T-cell (primary cell): Measurements from ENCODE around the gene HSH2D. TPM values are rescaled to one million over a fixed set of nuclear protein-coding genes. Genes with fewer than 3 reads are reported as not detected.

Experiments
- ATAC-seq, 4 experiments: fragments of 200-7000 bp in 3 of 4; fragments of 150-1000 bp in 1 of 4; cut with Tn5 transposase; replicated peaks in 1 of 4; 1 replicate in 3 of 4; 2 replicates in 1 of 4; pipeline ENCODE4 v1.10.0; 2021; ENCODE audit warnings: moderate library complexity in 3 of 4, mild to moderate bottlenecking in 2 of 4, moderate number of reproducible peaks in 1 of 4
- CTCF ChIA-PET, 2 donors: fragments of 300-600 bp; sonication (Branson Sonifier 250); formaldehyde crosslinking; loops; one replicate each; lab custom pipeline; 2022; ENCODE audit warnings: antibody characterized with exemption in 2 of 2; lab: Charles Lee
- POLR2A ChIA-PET, 2 donors: fragments of 300-600 bp; sonication (Branson Sonifier 250); formaldehyde crosslinking; loops; one replicate each; lab custom pipeline; 2022; ENCODE audit warnings: antibody characterized with exemption in 2 of 2; lab: Charles Lee
- DNase-seq, 35 experiments: peaks; one replicate each; pipeline versions ENCODE4 v3.0.0 to v3.0.0-alpha.2; 2013 to 2023
- H3K27ac ChIP-seq: one replicate; pipeline ENCODE4 v1.5.1; 2013; ENCODE audit warnings: low read length
- H3K27me3 ChIP-seq, 2 experiments: replicated peaks in 1 of 2; 1 replicate in 1 of 2; 2 replicates in 1 of 2; pipeline versions ENCODE4 v1.6.1 to v1.7.0; 2013; ENCODE audit warnings: low read length in 1 of 2, mixed read lengths in 1 of 2; ENCODE audit not compliant: control insufficient read depth in 2 of 2, insufficient read depth in 2 of 2; ENCODE audit errors: extremely low read depth in 1 of 2
- H3K36me3 ChIP-seq, 2 donors: 1 replicate in 1 of 2; 2 replicates in 1 of 2; pipeline versions ENCODE4 v1.6.1 to v1.7.0; 2013; ENCODE audit warnings: low read length in 1 of 2; ENCODE audit not compliant: control insufficient read depth in 2 of 2, insufficient read depth in 1 of 2; ENCODE audit errors: extremely low read depth in 1 of 2
- H3K4me1 ChIP-seq, 2 experiments: 1 replicate in 1 of 2; 2 replicates in 1 of 2; pipeline versions ENCODE4 v1.6.1 to v1.7.0; 2013; ENCODE audit warnings: low read length in 2 of 2, mixed read lengths in 1 of 2; ENCODE audit not compliant: insufficient read depth in 2 of 2, control insufficient read depth in 1 of 2; ENCODE audit errors: extremely low read depth in 1 of 2
- H3K4me3 ChIP-seq, 2 donors: 1 replicate in 1 of 2; 2 replicates in 1 of 2; pipeline versions ENCODE4 v1.5.1 to v1.7.0; 2013; ENCODE audit warnings: mild to moderate bottlenecking in 2 of 2, low read length in 1 of 2, moderate library complexity in 1 of 2; ENCODE audit not compliant: control insufficient read depth in 1 of 2; ENCODE audit errors: extremely low read depth in 1 of 2
- H3K9me3 ChIP-seq: 2 replicates; pipeline ENCODE4 v1.7.0; 2013
- H3K27ac Mint-ChIP-seq, 2 donors: one replicate each; pipeline ENCODE4 v1.8.0; 2020 to 2021; ENCODE audit warnings: mild to moderate bottlenecking in 2 of 2, mixed read lengths in 2 of 2
- H3K27me3 Mint-ChIP-seq, 2 donors: one replicate each; pipeline ENCODE4 v1.8.0; 2021 to 2022; ENCODE audit warnings: mixed read lengths in 2 of 2
- H3K36me3 Mint-ChIP-seq: one replicate; pipeline ENCODE4 v1.8.0; 2021; ENCODE audit warnings: mixed read lengths
- H3K4me1 Mint-ChIP-seq, 3 donors: one replicate each; pipeline ENCODE4 v1.8.0; 2020 to 2022; ENCODE audit warnings: mixed read lengths in 3 of 3, mild to moderate bottlenecking in 1 of 3
- H3K4me3 Mint-ChIP-seq, 3 donors: one replicate each; pipeline ENCODE4 v1.8.0; 2020 to 2022; ENCODE audit warnings: mild to moderate bottlenecking in 3 of 3, mixed read lengths in 3 of 3, moderate library complexity in 3 of 3
- H3K9me3 Mint-ChIP-seq, 3 donors: one replicate each; pipeline ENCODE4 v1.8.0; 2020 to 2022; ENCODE audit warnings: mixed read lengths in 3 of 3
- WGBS: methylation state at CpG from one replicate; pipeline ENCODE4 v1.1.5; 2013; ENCODE audit warnings: missing lambda C conversion rate; ENCODE audit not compliant: insufficient coverage; 5-methylcytosine and 5-hydroxymethylcytosine counted together
- total RNA-seq, 35 experiments: library from RNA in 6 of 35; stranded (reverse) in 6 of 35; fragments of 120-200 nt in 1 of 35; gene quantifications; one replicate each; pipeline versions ENCODE4 v1.2.1 to v1.2.4 and lab custom pipeline; 2013 to 2026

HSH2D gene, protein sequence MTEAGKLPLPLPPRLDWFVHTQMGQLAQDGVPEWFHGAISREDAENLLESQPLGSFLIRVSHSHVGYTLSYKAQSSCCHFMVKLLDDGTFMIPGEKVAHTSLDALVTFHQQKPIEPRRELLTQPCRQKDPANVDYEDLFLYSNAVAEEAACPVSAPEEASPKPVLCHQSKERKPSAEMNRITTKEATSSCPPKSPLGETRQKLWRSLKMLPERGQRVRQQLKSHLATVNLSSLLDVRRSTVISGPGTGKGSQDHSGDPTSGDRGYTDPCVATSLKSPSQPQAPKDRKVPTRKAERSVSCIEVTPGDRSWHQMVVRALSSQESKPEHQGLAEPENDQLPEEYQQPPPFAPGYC
- total RNA-seq: 10 to 100 TPM; 23.5 to 37.0 (median 28.5) TPM
- 21.5 TPM for total RNA-seq (2013)
- total RNA-seq (lab: John Stamatoyannopoulos, UW): 6.6 to 249 (median 31.8) reads per million in 29 experiments

DNA sequence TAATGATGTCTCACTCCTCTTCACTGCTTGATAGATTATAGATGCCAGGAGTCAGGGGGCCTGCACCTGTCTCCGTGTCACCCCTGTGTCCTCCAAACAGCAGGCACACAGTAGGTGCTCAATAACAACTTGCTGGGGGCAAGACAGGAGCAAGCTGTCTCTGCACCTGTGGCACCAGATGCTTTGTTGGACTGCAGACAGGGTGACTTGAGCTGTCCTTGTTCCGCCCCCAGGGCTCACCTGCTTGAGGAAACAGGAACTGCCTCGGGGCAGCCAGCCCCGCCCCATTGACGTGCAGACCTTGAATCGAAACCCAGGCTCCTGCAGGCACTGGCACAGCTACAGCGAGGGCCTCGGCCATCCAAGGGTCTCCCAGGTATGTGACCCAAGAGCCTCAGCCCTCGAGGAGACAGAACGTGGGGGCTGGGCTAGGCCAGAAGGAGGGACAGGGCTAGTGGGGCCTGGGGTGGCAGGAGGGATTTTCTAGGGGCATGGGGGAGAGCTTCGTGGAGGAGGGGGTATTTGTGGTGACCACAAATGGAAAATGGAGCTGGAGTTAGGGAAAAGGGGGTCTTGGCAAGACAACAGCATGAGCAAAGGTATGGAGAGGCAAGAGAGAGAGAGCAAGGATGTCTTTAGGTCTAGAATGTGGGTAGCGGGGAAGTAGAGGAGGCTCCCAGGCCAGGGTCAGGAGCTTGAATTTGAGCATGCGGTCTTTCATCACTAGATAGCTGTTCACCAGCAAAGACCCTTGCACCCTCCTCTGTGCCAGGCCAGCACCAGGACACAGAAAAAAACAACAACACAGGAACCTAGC is at the start of gene HSH2D:
Gene HSH2D (plus strand): TSS at position 287 of the 817 bp plus-strand sequence. CDS start 5,066 bp downstream, outside the sequence.
- peak; percentile 99 to 100 (median 100) for ATAC-seq
- Histone ChIP-seq H3K9me3 (no peaks in the 10 kb centered on the region), H3K27ac (peak within 1 kb of the TSS; percentile 82), H3K4me3 (peak within 1 kb of the TSS; percentile 66 to 72), H3K4me1 (peaks cover 2 to 81% of the 10 kb centered on the region in 2 experiments), H3K36me3 (peaks cover 0 to 6% of the 10 kb centered on the region in 2 donors), H3K27me3 (no peaks in the 10 kb centered on the region)
- POLR2A ChIA-PET: interaction anchor here (0.5 to 0.7 kb wide), 6 partner anchors 41 to 681 kb away, joined by 3 to 6 read pairs (median 4); partner anchors contain the start of gene FAM32A (in 1 of the 2)
- WGBS: 2% methylated on average over 11 of the region's 13 CpGs
- Mint-ChIP-seq H3K4me1 (peaks cover 33 to 61% (median 41%) of the 10 kb centered on the region in 3 donors), H3K27me3 (no peaks in the 10 kb centered on the region), H3K36me3 (peaks cover 6% of the 10 kb centered on the region), H3K9me3 (no peaks in the 10 kb centered on the region), H3K27ac (peak within 1 kb of the TSS; percentile 95 to 98), H3K4me3 (peak within 1 kb of the TSS; percentile 93 to 99 (median 94))
- CTCF ChIA-PET: interaction anchor here in 1 of 2 donors (0.6 to 1.9 kb wide), 6 partner anchors 29 to 243 kb away, joined by 3 to 7 read pairs (median 4); partner anchors contain the start of gene FAM32A
- DNase-seq: peak; percentile 61 to 89 (median 81)

DNA sequence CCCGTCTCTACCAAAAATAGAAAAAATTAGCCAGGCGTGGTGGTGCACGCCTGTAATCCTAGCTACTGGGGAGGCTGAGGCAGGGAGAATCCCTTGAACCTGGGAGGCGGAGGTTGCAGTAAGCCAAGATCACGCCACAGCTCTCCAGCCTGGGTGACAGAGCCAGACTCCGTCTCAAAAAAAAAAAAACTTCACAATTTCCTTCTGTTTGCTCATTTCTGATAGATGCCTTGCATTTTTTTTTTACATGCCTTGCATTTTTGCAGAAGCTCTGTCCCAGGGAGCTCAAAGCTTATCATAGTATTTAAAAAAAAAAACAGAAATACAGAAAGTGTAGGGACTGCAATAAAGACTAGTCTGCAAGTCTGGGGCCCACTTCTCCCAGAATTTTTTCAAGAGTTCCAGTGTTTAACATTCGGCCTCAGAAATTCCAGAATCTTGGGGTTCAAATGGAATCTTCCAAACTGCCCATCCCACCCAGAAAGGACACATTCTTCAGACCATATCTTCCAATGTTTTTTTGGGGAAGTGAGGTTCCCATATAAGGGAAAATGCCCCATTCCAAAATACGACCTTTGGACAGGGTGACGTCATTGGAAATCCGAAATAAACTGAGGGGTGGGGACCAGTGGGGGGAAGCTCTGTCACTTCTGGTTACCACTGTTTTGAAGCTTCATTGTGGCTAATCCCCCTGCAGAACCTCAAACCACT is 49.0 kb upstream of the HSH2D start:
- Mint-ChIP-seq H3K4me3 (peak overlapping the region in 1 of 3 donors; percentile 51), H3K27me3 (no peaks in the 10 kb centered on the region), H3K36me3 (peaks cover 48% of the 10 kb centered on the region), H3K27ac (peak overlapping the region; percentile 90 to 92), H3K4me1 (peaks cover 25 to 43% (median 28%) of the 10 kb centered on the region in 3 donors), H3K9me3 (no peaks in the 10 kb centered on the region)
- H3K9me3 ChIP-seq: no peaks in the 10 kb centered on the region
- peaks cover 25 to 93% of the 10 kb centered on the region in 2 donors for H3K36me3 ChIP-seq
- ATAC-seq (no peak), DNase-seq (peak in 2 of 35 experiments; percentile 32)
- ChIA-PET POLR2A (interaction anchor here in 1 of 2 donors (1.5 to 2.4 kb wide), 2 partner anchors 8 to 24 kb away, joined by 5 to 8 read pairs; no protein-coding TSS in a partner anchor), CTCF (interaction anchor here (0.5 to 1.1 kb wide), 3 partner anchors 16 to 1518 kb away, joined by 3 to 4 read pairs (median 3); no protein-coding TSS in a partner anchor)
- H3K27ac ChIP-seq: peak overlapping the region; percentile 1
- H3K4me3 ChIP-seq: no peak overlapping the region
- H3K27me3 ChIP-seq: no peaks in the 10 kb centered on the region
- H3K4me1 ChIP-seq: peaks cover 10 to 24% of the 10 kb centered on the region in 2 experiments
- WGBS: 95% methylated on average over 3 of the region's 10 CpGs

DNA sequence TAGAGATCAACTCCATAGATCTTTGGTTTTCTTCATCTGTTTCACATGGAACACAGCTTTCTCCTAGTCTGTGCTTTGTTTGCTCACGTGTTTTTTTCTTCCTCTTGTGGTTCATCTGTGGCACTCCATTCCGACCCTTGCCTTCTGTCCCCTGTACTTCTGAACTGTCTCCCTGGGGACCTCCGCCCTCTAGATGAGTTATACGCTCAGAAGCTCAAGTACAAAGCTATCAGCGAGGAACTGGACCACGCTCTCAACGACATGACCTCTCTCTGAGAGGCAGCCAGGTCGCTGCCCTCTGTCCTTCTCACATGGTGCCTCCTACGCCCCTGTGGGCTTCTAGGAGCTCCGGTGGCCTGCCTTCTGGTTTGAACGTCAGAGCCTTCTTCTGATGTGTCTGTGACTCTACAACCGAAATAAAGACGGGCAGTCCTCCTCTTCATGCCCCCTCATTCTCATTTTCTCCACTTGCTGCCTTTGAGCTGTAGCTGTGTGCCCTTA is 48.4 kb upstream of the HSH2D start:
- ATAC-seq (peak; percentile 19 to 77 (median 62)), DNase-seq (peak in 2 of 35 experiments; percentile 26 to 31)
- peaks cover 10 to 24% of the 10 kb centered on the region in 2 experiments for H3K4me1 ChIP-seq
- H3K27ac Mint-ChIP-seq: peak overlapping the region; percentile 90 to 92
- ChIA-PET CTCF (interaction anchor here (0.5 to 1.7 kb wide), 7 partner anchors 8 to 1519 kb away, joined by 3 to 5 read pairs (median 4); no protein-coding TSS in a partner anchor), POLR2A (interaction anchor here (0.7 to 2.4 kb wide), 3 partner anchors 8 to 47 kb away, joined by 3 to 8 read pairs (median 5); no protein-coding TSS in a partner anchor)
- H3K27me3 ChIP-seq: no peaks in the 10 kb centered on the region
- H3K4me3 ChIP-seq: peak overlapping the region in 1 of 2 donors; percentile 25
- peak overlapping the region in 2 of 3 donors; percentile 51 to 53 for H3K4me3 Mint-ChIP-seq
- peaks cover 25 to 40% (median 26%) of the 10 kb centered on the region in 3 donors for H3K4me1 Mint-ChIP-seq
- no peaks in the 10 kb centered on the region for H3K9me3 ChIP-seq
- WGBS: 68% methylated on average over 13 of the region's 13 CpGs
- H3K27ac ChIP-seq: peak overlapping the region; percentile 1
- no peaks in the 10 kb centered on the region for H3K9me3 Mint-ChIP-seq
- H3K36me3 Mint-ChIP-seq: peaks cover 50% of the 10 kb centered on the region
- no peaks in the 10 kb centered on the region for H3K27me3 Mint-ChIP-seq
- peaks cover 28 to 93% of the 10 kb centered on the region in 2 donors for H3K36me3 ChIP-seq

DNA sequence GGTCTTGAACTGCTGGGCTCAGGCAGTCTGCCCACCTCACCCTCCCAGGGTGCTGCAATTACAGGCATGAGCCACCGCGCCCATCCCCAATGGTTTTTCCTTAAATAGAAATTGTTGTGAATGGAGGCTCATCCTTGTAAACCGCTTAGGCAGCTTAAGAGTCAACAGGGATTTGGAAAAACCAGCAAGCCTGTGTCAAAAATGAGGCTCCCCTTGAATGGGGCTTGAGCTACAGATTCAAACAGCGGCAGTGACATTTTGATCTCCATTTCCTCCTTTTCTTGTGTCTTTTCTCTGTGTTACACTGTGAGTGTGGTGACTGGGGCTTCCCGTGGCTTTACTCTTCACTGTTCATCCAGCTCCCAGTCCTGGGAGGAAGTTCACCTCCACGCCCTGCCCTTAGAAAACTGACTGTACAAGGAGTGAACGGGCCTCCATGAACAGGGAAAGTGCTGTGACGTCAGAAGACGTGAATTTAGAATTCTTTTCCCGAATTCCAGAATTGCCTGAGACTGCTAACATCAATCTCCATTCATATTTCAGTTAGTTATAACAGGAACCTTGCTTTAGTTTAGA is 47.1 kb upstream of the HSH2D start:
- H3K9me3 Mint-ChIP-seq: no peaks in the 10 kb centered on the region
- peaks cover 48% of the 10 kb centered on the region for H3K36me3 Mint-ChIP-seq
- peak overlapping the region; percentile 71 to 74 for H3K27ac Mint-ChIP-seq
- ChIA-PET POLR2A (no interaction called here), CTCF (interaction anchor here (0.6 to 1.7 kb wide), 4 partner anchors 10 to 531 kb away, joined by 3 to 5 read pairs (median 4); no protein-coding TSS in a partner anchor)
- no peaks in the 10 kb centered on the region for H3K27me3 Mint-ChIP-seq
- no peaks in the 10 kb centered on the region for H3K9me3 ChIP-seq
- H3K27me3 ChIP-seq: no peaks in the 10 kb centered on the region
- H3K4me1 ChIP-seq: peaks cover 10 to 24% of the 10 kb centered on the region in 2 experiments
- H3K27ac ChIP-seq: no peak overlapping the region
- peak overlapping the region in 1 of 3 donors; percentile 51 for H3K4me3 Mint-ChIP-seq
- no peak overlapping the region for H3K4me3 ChIP-seq
- 100% methylated on average over 1 of the region's 10 CpGs for WGBS
- DNase-seq (no peak), ATAC-seq (no peak)
- H3K4me1 Mint-ChIP-seq: peaks cover 25 to 40% (median 26%) of the 10 kb centered on the region in 3 donors
- H3K36me3 ChIP-seq: peaks cover 24 to 93% of the 10 kb centered on the region in 2 donors

DNA sequence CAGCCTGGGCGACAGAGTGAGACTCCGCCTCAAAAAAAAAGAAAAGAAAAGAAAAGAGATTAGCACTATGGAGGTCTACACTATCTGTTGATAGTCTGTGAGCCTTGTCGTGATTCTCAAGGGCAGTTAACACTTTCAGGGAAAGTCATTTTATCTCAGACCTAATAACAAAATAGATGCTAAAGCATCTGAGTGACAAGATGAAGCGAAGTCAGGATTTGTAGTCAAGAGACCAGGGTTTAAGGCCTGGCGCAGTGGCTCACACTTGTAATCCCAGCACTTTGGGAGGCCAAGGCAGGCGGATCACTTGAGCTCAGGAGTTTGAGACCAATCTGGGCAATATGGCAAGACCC is 45.1 kb upstream of the HSH2D start:
- ChIA-PET CTCF (no interaction called here), POLR2A (interaction anchor here in 1 of 2 donors (0.7 kb wide), 1 partner anchor 288 kb away, joined by 3 read pairs; no protein-coding TSS in a partner anchor)
- Mint-ChIP-seq H3K36me3 (peaks cover 46% of the 10 kb centered on the region), H3K27me3 (no peaks in the 10 kb centered on the region), H3K27ac (peak overlapping the region in 1 of 2 donors; percentile 66), H3K4me1 (peaks cover 24 to 34% (median 25%) of the 10 kb centered on the region in 3 donors), H3K9me3 (no peaks in the 10 kb centered on the region), H3K4me3 (no peak overlapping the region)
- H3K4me3 ChIP-seq: no peak overlapping the region
- H3K36me3 ChIP-seq: peaks cover 31 to 92% of the 10 kb centered on the region in 2 donors
- DNase-seq (no peak), ATAC-seq (no peak)
- no CpG with 5 or more reads among the region's 6 CpGs for WGBS
- no peaks in the 10 kb centered on the region for H3K27me3 ChIP-seq
- no peak overlapping the region for H3K27ac ChIP-seq
- no peaks in the 10 kb centered on the region for H3K9me3 ChIP-seq
- peaks cover 10 to 24% of the 10 kb centered on the region in 2 experiments for H3K4me1 ChIP-seq
